Measurements from ENCODE around the gene P2RX1. TPM values are rescaled to one million over a fixed set of nuclear protein-coding genes. Genes with fewer than 3 reads are reported as not detected.

P2RX1 gene
- polyA plus RNA-seq, 2 of the 4 experiments (the other 2 are of a cell fraction) = 0.05 to 0.13 TPM

GRCh38 chr17:3905017-3905520, 11.2 kb downstream of the P2RX1 start:
- Histone ChIP-seq H3K27ac (no peak overlapping the region), H3K9me3 (no peaks in the 10 kb centered on the region), H3K4me3 (no peak overlapping the region), H3K4me1 (peaks cover 7% of the 10 kb centered on the region; the same call in 2 of the 3 replicates), H3K4me2 (no peak overlapping the region)
- DNase-seq (ENCODE audit: low read depth in 1 of 2, low spot score in 1 of 2) (no peak), ATAC-seq (no peak; a peak in 2 of 6 replicates), FAIRE-seq (no peak)
- POLR2A ChIA-PET = interaction anchor here (1.2 kb wide), 1 partner anchor 15 kb away, joined by 3 read pairs; no protein-coding TSS in a partner anchor
- CTCF ChIA-PET = interaction anchor here (0.5 to 16.6 kb wide), 16 partner anchors 9 to 508 kb away, joined by 3 to 256 read pairs (median 7); partner anchors contain the start of genes NCBP3 and P2RX1
- 75% methylated on average over 6 of the region's 11 CpGs for WGBS (ENCODE audit: missing lambda C conversion rate)
- TF ChIP-seq CBX2 (IDR thresholded peaks at IDR 0.05; ENCODE audit: borderline replicate concordance, low read depth) (no peak), JUN (IDR thresholded peaks at IDR 0.05) (no peak), NR3C1 (IDR thresholded peaks at IDR 0.05) (no peak), NPAS2 (CRISPR knock-in tag; IDR thresholded peaks at IDR 0.05; ENCODE audit: borderline replicate concordance) (no peak), ZSCAN20 (CRISPR knock-in tag; IDR thresholded peaks at IDR 0.05) (no peak), FOXS1 (CRISPR knock-in tag; IDR thresholded peaks at IDR 0.05) (no peak), SMC3 (IDR thresholded peaks at IDR 0.05) (no peak), RARB (CRISPR knock-in tag; IDR thresholded peaks at IDR 0.05) (no peak), MAFK (IDR thresholded peaks at IDR 0.05; ENCODE audit: partially characterized antibody) (no peak)
- TF ChIP-seq, protein P1, sequence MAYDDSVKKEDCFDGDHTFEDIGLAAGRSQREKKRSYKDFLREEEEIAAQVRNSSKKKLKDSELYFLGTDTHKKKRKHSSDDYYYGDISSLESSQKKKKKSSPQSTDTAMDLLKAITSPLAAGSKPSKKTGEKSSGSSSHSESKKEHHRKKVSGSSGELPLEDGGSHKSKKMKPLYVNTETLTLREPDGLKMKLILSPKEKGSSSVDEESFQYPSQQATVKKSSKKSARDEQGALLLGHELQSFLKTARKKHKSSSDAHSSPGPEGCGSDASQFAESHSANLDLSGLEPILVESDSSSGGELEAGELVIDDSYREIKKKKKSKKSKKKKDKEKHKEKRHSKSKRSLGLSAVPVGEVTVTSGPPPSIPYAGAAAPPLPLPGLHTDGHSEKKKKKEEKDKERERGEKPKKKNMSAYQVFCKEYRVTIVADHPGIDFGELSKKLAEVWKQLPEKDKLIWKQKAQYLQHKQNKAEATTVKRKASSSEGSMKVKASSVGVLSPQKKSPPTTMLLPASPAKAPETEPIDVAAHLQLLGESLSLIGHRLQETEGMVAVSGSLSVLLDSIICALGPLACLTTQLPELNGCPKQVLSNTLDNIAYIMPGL (CRISPR knock-in tag; IDR thresholded peaks at IDR 0.05; ENCODE audit: borderline replicate concordance) = no peak

DNA sequence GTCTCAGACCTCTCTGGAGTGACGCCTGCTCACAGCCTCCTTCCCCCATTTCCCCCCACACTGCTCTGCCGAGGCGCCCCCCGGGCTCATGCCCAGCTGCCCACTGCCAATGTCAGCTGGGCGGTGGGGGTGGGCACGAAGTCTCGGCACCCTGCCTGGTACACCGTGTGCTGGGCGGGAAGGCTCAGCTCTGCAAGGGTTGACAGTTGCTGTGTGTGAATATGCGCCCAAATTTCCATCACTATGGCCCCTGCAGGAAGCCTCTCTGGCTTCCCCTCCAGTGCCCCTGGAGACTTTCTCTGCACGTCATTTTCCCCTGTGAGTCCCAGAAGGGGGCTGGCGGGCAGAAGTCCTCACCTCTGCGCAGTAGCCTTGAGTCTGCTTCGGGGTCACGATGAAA, 11.8 kb downstream of the P2RX1 start:
- TF ChIP-seq MYC (IDR thresholded peaks at IDR 0.05; ENCODE audit: borderline replicate concordance, low read length) (no peak), ZC3H11A (IDR thresholded peaks at IDR 0.05) (no peak), RARB (CRISPR knock-in tag; IDR thresholded peaks at IDR 0.05) (no peak), HES2 (IDR thresholded peaks at IDR 0.05) (no peak), USF2 (IDR thresholded peaks at IDR 0.05) (no peak), RCOR1 (IDR thresholded peaks at IDR 0.05; ENCODE audit: low read depth, low read length) (no peak), CEBPB (IDR thresholded peaks at IDR 0.05) (no peak), HEYL (CRISPR knock-in tag; IDR thresholded peaks at IDR 0.05) (no peak), PHF8 (IDR thresholded peaks at IDR 0.05; ENCODE audit: borderline replicate concordance, low read depth) (no peak)
- CTCF ChIA-PET = interaction anchor here (0.5 to 16.6 kb wide), 9 partner anchors 11 to 171 kb away, joined by 3 to 256 read pairs (median 8); partner anchors contain the start of genes NCBP3 and P2RX1

DNA sequence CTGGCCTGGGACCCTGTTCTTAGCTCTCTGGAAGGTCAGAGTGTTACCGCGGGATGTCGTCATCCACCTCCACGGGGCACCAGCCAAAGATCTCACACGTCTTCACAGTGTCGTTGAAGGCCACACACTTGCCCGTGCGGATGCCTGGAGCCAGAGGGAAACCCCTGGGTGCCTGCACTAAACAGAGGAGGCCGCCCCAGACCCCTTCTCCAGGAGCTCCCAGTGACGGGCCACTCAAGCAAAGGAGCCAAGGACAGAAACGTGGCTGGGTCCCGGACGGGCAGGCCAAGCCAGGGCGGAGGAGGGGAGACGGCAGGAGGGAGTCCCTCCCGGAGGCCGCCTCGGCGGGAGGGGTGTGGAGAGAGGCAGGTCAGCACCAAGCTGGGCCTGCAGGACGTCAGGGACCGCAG, 12.4 kb downstream of the P2RX1 start:
- FAIRE-seq (no peak), DNase-seq (ENCODE audit: low read depth in 1 of 2, low spot score in 1 of 2) (no peak), ATAC-seq (peak in 1 of 2 experiments; percentile 12; a peak in 1 of 6 replicates)
- Histone ChIP-seq H3K4me2 (no peak overlapping the region), H3K27ac (0 out of 6 replicates have a peak overlapping the region, but pooled peaks of 1 of the 2 experiments have one; percentile 12), H3K4me3 (no peak overlapping the region), H3K4me1 (peaks cover 7% of the 10 kb centered on the region; the same call in 2 of the 3 replicates), H3K9me3 (no peaks in the 10 kb centered on the region)
- 78% methylated on average over 21 of the region's 21 CpGs for WGBS (ENCODE audit: missing lambda C conversion rate)
- ChIA-PET CTCF (interaction anchor here (0.6 to 16.6 kb wide), 9 partner anchors 9 to 171 kb away, joined by 3 to 256 read pairs (median 6); partner anchors contain the start of genes NCBP3 and P2RX1), POLR2A (no interaction called here)
- TF ChIP-seq ZSCAN20 (CRISPR knock-in tag; IDR thresholded peaks at IDR 0.05) (no peak), HEYL (CRISPR knock-in tag; IDR thresholded peaks at IDR 0.05) (no peak), MAZ (IDR thresholded peaks at IDR 0.05; ENCODE audit: borderline replicate concordance, low read depth, low read length) (no peak), ZFP36 (IDR thresholded peaks at IDR 0.05; ENCODE audit: borderline replicate concordance, partially characterized antibody) (no peak), FOSB (CRISPR knock-in tag; IDR thresholded peaks at IDR 0.05) (no peak), ELK1 (IDR thresholded peaks at IDR 0.05; ENCODE audit: low read depth, low read length) (no peak), RARB (CRISPR knock-in tag; IDR thresholded peaks at IDR 0.05) (no peak), HOXB5 (CRISPR knock-in tag; IDR thresholded peaks at IDR 0.05) (no peak), USF2 (IDR thresholded peaks at IDR 0.05) (no peak)

More for the DNA sequence above, 11.8 kb downstream of the P2RX1 start:
- no peak overlapping the region for H3K4me2 ChIP-seq
- H3K4me3 ChIP-seq = no peak overlapping the region
- FAIRE-seq (no peak), ATAC-seq (no peak), DNase-seq (ENCODE audit: low read depth in 1 of 2, low spot score in 1 of 2) (no peak)
- POLR2A ChIA-PET = no interaction called here
- H3K4me1 ChIP-seq = peaks cover 7% of the 10 kb centered on the region; the same call in 2 of the 3 replicates
- 84% methylated on average over 15 of the region's 15 CpGs for WGBS (ENCODE audit: missing lambda C conversion rate)
- H3K9me3 ChIP-seq = no peaks in the 10 kb centered on the region
- no peak overlapping the region for H3K27ac ChIP-seq
